NCI-H2081 (cell line): Measurements from ENCODE around the gene HDAC9.
A peak's percentile ranks its signal among the peaks of the same experiment; 100 is the strongest.

Experiments used
- DNase-seq, 2 experiments: peaks; one replicate each; lab custom pipeline; 2025; lab: John Stamatoyannopoulos, UW

Gene HDAC9

GRCh38 chr7:18495412-18496340 lies at the start of gene HDAC9:
HDAC9 (plus strand) TSS chr7:18495749; CDS start chr7:18496303, 554 bp downstream.
- DNase-seq, result peak; percentile 96 to 99

- DNase-seq, result no peak
These were observed 49.5 kb upstream of the HDAC9 start for GRCh38 chr7:18445916-18446520.

GRCh38 chr7:18450019-18450418 lies 45.5 kb upstream of the HDAC9 start:
- DNase-seq, result no peak

GRCh38 chr7:18455606-18456005 lies 39.9 kb upstream of the HDAC9 start:
- DNase-seq, result peak in 1 of 2 experiments; percentile 55

GRCh38 chr7:18457832-18458231 lies 37.7 kb upstream of the HDAC9 start:
- peak; percentile 60 to 84 for DNase-seq

- no peak for DNase-seq
These were observed 36.7 kb upstream of the HDAC9 start for GRCh38 chr7:18458830-18459229.

GRCh38 chr7:18459484-18460245 lies 35.9 kb upstream of the HDAC9 start:
- peak; percentile 15 to 65 for DNase-seq

GRCh38 chr7:18461785-18462467 lies 33.6 kb upstream of the HDAC9 start:
- DNase-seq, result no peak

GRCh38 chr7:18464830-18465229 lies 30.7 kb upstream of the HDAC9 start:
- DNase-seq, result no peak

GRCh38 chr7:18467011-18467410 lies 28.5 kb upstream of the HDAC9 start:
- no peak for DNase-seq

GRCh38 chr7:18468795-18469194 lies 26.8 kb upstream of the HDAC9 start:
- no peak for DNase-seq

- no peak for DNase-seq
These were observed 26.2 kb upstream of the HDAC9 start for GRCh38 chr7:18469316-18469715.

GRCh38 chr7:18471476-18472160 lies 23.9 kb upstream of the HDAC9 start:
- DNase-seq, result no peak

- DNase-seq, result no peak
These were observed 23.4 kb upstream of the HDAC9 start for GRCh38 chr7:18472161-18472483.

GRCh38 chr7:18473119-18473518 lies 22.4 kb upstream of the HDAC9 start:
- no peak for DNase-seq

GRCh38 chr7:18474944-18475343 lies 20.6 kb upstream of the HDAC9 start:
- no peak for DNase-seq

- peak in 1 of 2 experiments; percentile 49 for DNase-seq
These were observed 20.1 kb upstream of the HDAC9 start for GRCh38 chr7:18475488-18475887.

GRCh38 chr7:18481776-18482175 lies 13.8 kb upstream of the HDAC9 start:
- DNase-seq, result no peak

GRCh38 chr7:18488049-18488448 lies 7.5 kb upstream of the HDAC9 start:
- DNase-seq, result no peak

- DNase-seq, result no peak
These were observed 5.9 kb upstream of the HDAC9 start for GRCh38 chr7:18489624-18490023.

GRCh38 chr7:18491871-18492270 lies 3.7 kb upstream of the HDAC9 start:
- DNase-seq, result no peak

GRCh38 chr7:18494406-18494805 lies 1.1 kb upstream of the HDAC9 start:
- DNase-seq, result no peak
